Smooth muscle cell (in vitro differentiated cells): ENCODE measurements around the gene CEBPZOS. TPM values are rescaled to one million over a fixed set of nuclear protein-coding genes. Genes with fewer than 3 reads are reported as not detected.
"Not testable (repeated sequence)": the region's sequence is repeated elsewhere in the genome, so short reads cannot be mapped to it uniquely, and the experiment has no call there.

Source experiments
- DNase-seq: peaks from one replicate; lab custom pipeline; 2025; ENCODE audit not compliant: unreplicated experiment; lab: John Stamatoyannopoulos, UW
- H2AFZ ChIP-seq: fragments of 200-600 bp; sonication (generic); 2 replicates; pipeline ENCODE4 v1.6.0; 2016; ENCODE audit warnings: antibody characterized with exemption, low read depth, mild to moderate bottlenecking
- H3F3A ChIP-seq: fragments of 200-600 bp; sonication (generic); 2 replicates; pipeline ENCODE4 v1.6.0; 2017; ENCODE audit warnings: antibody characterized with exemption, low read depth
- H3K27ac ChIP-seq: fragments of 200-600 bp; sonication (generic); 2 replicates; pipeline ENCODE4 v1.5.1; 2016; ENCODE audit warnings: low read depth, mild to moderate bottlenecking
- H3K27me3 ChIP-seq: fragments of 200-600 bp; sonication (generic); 2 replicates; pipeline ENCODE4 v1.6.1; 2016; ENCODE audit warnings: low read depth, mild to moderate bottlenecking
- H3K36me3 ChIP-seq: fragments of 200-600 bp; sonication (generic); 2 replicates; pipeline ENCODE4 v1.5.1; 2016; ENCODE audit warnings: low read depth
- H3K4me1 ChIP-seq: fragments of 200-600 bp; sonication (generic); 2 replicates; pipeline ENCODE4 v1.5.1; 2016; ENCODE audit warnings: low read depth
- H3K4me2 ChIP-seq: fragments of 200-600 bp; sonication (generic); 2 replicates; pipeline ENCODE4 v1.6.0; 2016; ENCODE audit warnings: mild to moderate bottlenecking
- H3K4me3 ChIP-seq: fragments of 200-600 bp; sonication (generic); 2 replicates; pipeline ENCODE4 v1.5.1; 2016; ENCODE audit warnings: mild to moderate bottlenecking
- H3K79me2 ChIP-seq: fragments of 200-600 bp; sonication (generic); 2 replicates; pipeline ENCODE4 v1.6.0; 2016; ENCODE audit warnings: low read depth, mild to moderate bottlenecking
- H3K9ac ChIP-seq: fragments of 200-600 bp; sonication (generic); 2 replicates; pipeline ENCODE4 v1.6.0; 2016; ENCODE audit warnings: low read depth
- H3K9me3 ChIP-seq: fragments of 200-600 bp; sonication (generic); replicated peaks from 2 replicates; pipeline ENCODE4 v1.5.1; 2016; ENCODE audit warnings: low read depth
- H4K20me1 ChIP-seq: fragments of 200-600 bp; sonication (generic); 2 replicates; pipeline ENCODE4 v1.6.0; 2016; ENCODE audit warnings: low read depth
- WGBS: methylation state at CpG from one replicate; pipeline ENCODE4 v1.1.7; 2016; ENCODE audit warnings: low lambda C conversion rate; 5-methylcytosine and 5-hydroxymethylcytosine counted together
- polyA plus RNA-seq: library from polyadenylated mRNA; unstranded; fragments of >200 nt; fragmentation: Nextera tagmentation; extraction: Ambion mirVana; gene quantifications from 2 replicates; pipeline ENCODE4 v1.2.1, GENCODE V29; 2016
- total RNA-seq: library from RNA; depleted of rRNA; stranded (reverse); fragments of >200 nt; gene quantifications from 2 replicates; pipeline ENCODE4 v1.2.3, GENCODE V29; 2014
- TF ChIP-seq, protein P1 (sequence below): fragments of 200-600 bp; sonication (generic); IDR thresholded peaks from 2 replicates; pipeline ENCODE4 v1.5.1; 2017; ENCODE audit warnings: borderline replicate concordance, mild to moderate bottlenecking, antibody characterized with exemption; ENCODE audit not compliant: insufficient read depth, poor library complexity, severe bottlenecking

Gene CEBPZOS
- total and polyA plus RNA-seq, 2 experiments from 2014 or later, result 7.8 to 9.5 TPM

DNA sequence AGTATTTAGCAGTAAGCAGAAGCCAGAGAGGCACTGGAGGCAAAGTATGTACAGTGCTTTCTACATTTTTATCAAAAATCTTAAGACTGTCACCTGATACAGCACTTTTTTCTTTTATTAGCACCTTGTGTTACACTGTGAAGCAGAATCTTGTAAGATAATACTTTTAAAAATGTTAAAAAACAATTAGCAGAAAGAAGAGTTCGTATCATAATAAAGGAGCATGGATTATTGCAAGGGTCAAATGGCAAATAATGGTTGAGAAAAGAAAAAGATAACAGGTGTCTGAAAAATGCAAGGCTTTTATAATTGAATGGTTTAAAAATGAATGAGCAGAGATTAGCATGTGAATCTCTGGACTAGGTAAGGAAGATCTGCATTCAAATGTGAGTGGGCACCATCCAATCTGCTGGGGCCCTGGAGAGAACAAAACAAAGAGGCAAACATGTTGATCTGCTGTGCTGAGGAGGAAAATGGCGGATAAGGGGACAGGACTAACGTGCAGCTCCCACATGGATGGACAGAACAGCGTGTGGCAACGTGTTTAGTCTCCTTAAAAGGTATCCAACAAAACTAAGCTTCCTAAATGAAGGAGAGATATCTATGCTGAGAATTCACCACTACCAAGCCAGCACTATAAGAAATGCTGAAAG, 9.5 kb downstream of the CEBPZOS start:
- no peak overlapping the region for H3K27ac ChIP-seq
- H3F3A ChIP-seq, result no peaks in the 10 kb centered on the region
- H3K9ac ChIP-seq, result no peak overlapping the region
- no peak overlapping the region for H2AFZ ChIP-seq
- peaks cover 43% of the 10 kb centered on the region for H3K79me2 ChIP-seq
- H3K9me3 ChIP-seq, result peaks cover 3% of the 10 kb centered on the region
- 72% methylated on average over 5 of the region's 5 CpGs for WGBS
- H4K20me1 ChIP-seq, result peaks cover 6% of the 10 kb centered on the region
- no peak overlapping the region for H3K4me3 ChIP-seq
- DNase-seq, result no peak
- H3K4me2 ChIP-seq, result no peak overlapping the region
- peaks cover 17% of the 10 kb centered on the region for H3K36me3 ChIP-seq
- TF ChIP-seq, protein P1, sequence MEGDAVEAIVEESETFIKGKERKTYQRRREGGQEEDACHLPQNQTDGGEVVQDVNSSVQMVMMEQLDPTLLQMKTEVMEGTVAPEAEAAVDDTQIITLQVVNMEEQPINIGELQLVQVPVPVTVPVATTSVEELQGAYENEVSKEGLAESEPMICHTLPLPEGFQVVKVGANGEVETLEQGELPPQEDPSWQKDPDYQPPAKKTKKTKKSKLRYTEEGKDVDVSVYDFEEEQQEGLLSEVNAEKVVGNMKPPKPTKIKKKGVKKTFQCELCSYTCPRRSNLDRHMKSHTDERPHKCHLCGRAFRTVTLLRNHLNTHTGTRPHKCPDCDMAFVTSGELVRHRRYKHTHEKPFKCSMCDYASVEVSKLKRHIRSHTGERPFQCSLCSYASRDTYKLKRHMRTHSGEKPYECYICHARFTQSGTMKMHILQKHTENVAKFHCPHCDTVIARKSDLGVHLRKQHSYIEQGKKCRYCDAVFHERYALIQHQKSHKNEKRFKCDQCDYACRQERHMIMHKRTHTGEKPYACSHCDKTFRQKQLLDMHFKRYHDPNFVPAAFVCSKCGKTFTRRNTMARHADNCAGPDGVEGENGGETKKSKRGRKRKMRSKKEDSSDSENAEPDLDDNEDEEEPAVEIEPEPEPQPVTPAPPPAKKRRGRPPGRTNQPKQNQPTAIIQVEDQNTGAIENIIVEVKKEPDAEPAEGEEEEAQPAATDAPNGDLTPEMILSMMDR, result no peak
- H3K4me1 ChIP-seq, result peaks cover 8% of the 10 kb centered on the region
- H3K27me3 ChIP-seq, result no peaks in the 10 kb centered on the region

DNA sequence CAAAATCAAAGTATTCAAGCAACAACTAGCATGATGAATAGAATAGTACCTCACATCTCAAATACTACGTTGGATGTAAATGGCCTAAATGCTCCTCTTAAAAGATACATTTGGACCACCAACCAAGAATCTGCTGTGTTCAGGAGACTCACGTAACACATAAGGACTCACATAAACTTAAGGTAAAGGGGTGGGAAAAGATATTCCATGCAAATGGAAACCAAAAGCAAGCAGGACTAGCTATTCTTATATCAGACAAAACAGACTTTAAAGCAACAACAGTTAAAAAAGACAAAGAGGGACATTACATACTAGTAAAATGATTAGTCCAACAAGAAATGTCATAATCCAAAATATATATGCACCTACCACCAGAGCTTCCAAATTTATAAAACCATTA, 10.5 kb downstream of the CEBPZOS start:
- H3K9ac ChIP-seq, H3K4me3 ChIP-seq, H2AFZ ChIP-seq, H3K4me1 ChIP-seq, H3K9me3 ChIP-seq, H3K27ac ChIP-seq, H3K4me2 ChIP-seq, H3K27me3 ChIP-seq, H3F3A ChIP-seq, H4K20me1 ChIP-seq, DNase-seq: not testable (repeated sequence)
- peaks cover 20% of the 10 kb centered on the region for H3K36me3 ChIP-seq
- H3K79me2 ChIP-seq, result peaks cover 43% of the 10 kb centered on the region
- 96% methylated on average over 2 of the region's 2 CpGs for WGBS

DNA sequence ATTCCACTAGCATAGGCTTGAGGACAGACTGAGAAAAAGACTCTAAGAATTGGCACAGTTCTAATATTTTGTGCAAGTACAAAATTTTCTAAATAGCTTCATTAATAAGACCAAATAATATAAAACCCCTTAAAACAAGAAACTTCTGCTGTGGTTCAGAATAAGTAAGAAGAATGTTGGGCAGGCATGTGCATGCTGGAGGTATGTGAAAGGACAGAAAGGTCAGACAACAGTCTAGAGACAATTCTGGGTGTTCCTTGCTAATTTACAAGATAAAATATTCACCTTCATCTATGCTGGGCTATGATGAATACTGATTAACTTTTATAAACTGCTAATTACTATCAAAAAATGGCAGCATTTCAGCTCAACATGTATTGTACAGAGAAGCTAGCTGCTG, 14.9 kb downstream of the CEBPZOS start:
- Histone ChIP-seq H3F3A (no peaks in the 10 kb centered on the region), H3K9ac (no peak overlapping the region), H3K4me2 (no peak overlapping the region), H3K27ac (peak overlapping the region; percentile 44), H3K36me3 (peaks cover 26% of the 10 kb centered on the region), H3K9me3 (peaks cover 3% of the 10 kb centered on the region), H4K20me1 (peaks cover 6% of the 10 kb centered on the region), H3K4me1 (no peaks in the 10 kb centered on the region), H3K4me3 (no peak overlapping the region), H3K79me2 (peaks cover 22% of the 10 kb centered on the region), H2AFZ (no peak overlapping the region), H3K27me3 (no peaks in the 10 kb centered on the region)
- DNase-seq, result no peak
- TF ChIP-seq, protein P1, result no peak

DNA sequence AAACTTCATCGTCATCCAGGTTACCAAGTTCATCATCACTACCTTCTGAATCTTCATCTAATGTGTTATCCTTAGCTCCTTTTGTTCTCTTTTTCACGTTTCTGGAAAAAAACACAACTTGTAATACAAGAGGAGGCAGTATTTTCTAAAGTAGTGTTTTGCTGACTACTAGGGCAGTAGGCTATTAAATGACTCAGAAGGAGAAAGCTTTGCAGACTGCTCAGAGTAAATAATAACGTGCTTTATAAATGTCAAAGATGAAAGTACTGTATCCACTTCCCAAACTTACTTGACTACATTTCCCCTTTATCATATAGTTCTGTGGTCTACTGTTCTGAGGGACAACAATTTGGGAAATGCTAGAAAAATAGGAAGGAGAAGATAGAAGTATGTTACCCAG, 15.6 kb downstream of the CEBPZOS start:
- Histone ChIP-seq H3K27me3 (no peaks in the 10 kb centered on the region), H4K20me1 (peaks cover 6% of the 10 kb centered on the region), H3K27ac (peak overlapping the region; percentile 44), H3K9me3 (peaks cover 3% of the 10 kb centered on the region), H3K4me2 (no peak overlapping the region), H2AFZ (no peak overlapping the region), H3K4me1 (no peaks in the 10 kb centered on the region), H3K79me2 (peaks cover 15% of the 10 kb centered on the region), H3K4me3 (no peak overlapping the region), H3F3A (no peaks in the 10 kb centered on the region), H3K9ac (no peak overlapping the region), H3K36me3 (peaks cover 23% of the 10 kb centered on the region)
- 88% methylated on average over 3 of the region's 3 CpGs for WGBS
- DNase-seq, result no peak
- TF ChIP-seq, protein P1, result no peak
